ENCODE measurements around the gene CREB1. TPM values are rescaled to one million over a fixed set of nuclear protein-coding genes. Genes with fewer than 3 reads are reported as not detected.
A peak's percentile ranks its signal among the peaks of the same experiment; 100 is the strongest.

Gene CREB1
- total and polyA plus RNA-seq, 9 of the 15 experiments (the other 6 are each of a cell fraction or from before 2014, with no cell fraction given), result 8.9 to 51.3 (median 19.5) TPM

DNA sequence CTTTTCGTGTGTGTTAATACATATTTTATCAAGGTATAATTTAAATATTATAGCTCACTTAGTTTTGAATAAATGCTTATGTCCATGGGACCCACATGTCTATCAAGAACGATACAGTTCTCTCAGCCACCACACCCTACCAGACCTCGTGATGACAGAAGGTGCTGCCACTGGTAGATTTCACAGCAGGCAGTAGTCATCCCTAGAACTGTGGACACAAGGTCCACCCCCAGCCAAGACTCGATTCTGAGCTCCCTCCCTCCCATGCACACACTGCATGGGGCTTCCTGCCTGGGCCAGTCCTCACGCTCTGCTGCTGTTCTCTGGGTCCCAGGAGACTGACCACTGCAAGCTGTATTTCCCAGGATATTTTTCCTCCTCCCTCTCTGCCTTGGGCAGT, 26.5 kb upstream of the CREB1 start (continued):
- TF ChIP-seq, protein P1, sequence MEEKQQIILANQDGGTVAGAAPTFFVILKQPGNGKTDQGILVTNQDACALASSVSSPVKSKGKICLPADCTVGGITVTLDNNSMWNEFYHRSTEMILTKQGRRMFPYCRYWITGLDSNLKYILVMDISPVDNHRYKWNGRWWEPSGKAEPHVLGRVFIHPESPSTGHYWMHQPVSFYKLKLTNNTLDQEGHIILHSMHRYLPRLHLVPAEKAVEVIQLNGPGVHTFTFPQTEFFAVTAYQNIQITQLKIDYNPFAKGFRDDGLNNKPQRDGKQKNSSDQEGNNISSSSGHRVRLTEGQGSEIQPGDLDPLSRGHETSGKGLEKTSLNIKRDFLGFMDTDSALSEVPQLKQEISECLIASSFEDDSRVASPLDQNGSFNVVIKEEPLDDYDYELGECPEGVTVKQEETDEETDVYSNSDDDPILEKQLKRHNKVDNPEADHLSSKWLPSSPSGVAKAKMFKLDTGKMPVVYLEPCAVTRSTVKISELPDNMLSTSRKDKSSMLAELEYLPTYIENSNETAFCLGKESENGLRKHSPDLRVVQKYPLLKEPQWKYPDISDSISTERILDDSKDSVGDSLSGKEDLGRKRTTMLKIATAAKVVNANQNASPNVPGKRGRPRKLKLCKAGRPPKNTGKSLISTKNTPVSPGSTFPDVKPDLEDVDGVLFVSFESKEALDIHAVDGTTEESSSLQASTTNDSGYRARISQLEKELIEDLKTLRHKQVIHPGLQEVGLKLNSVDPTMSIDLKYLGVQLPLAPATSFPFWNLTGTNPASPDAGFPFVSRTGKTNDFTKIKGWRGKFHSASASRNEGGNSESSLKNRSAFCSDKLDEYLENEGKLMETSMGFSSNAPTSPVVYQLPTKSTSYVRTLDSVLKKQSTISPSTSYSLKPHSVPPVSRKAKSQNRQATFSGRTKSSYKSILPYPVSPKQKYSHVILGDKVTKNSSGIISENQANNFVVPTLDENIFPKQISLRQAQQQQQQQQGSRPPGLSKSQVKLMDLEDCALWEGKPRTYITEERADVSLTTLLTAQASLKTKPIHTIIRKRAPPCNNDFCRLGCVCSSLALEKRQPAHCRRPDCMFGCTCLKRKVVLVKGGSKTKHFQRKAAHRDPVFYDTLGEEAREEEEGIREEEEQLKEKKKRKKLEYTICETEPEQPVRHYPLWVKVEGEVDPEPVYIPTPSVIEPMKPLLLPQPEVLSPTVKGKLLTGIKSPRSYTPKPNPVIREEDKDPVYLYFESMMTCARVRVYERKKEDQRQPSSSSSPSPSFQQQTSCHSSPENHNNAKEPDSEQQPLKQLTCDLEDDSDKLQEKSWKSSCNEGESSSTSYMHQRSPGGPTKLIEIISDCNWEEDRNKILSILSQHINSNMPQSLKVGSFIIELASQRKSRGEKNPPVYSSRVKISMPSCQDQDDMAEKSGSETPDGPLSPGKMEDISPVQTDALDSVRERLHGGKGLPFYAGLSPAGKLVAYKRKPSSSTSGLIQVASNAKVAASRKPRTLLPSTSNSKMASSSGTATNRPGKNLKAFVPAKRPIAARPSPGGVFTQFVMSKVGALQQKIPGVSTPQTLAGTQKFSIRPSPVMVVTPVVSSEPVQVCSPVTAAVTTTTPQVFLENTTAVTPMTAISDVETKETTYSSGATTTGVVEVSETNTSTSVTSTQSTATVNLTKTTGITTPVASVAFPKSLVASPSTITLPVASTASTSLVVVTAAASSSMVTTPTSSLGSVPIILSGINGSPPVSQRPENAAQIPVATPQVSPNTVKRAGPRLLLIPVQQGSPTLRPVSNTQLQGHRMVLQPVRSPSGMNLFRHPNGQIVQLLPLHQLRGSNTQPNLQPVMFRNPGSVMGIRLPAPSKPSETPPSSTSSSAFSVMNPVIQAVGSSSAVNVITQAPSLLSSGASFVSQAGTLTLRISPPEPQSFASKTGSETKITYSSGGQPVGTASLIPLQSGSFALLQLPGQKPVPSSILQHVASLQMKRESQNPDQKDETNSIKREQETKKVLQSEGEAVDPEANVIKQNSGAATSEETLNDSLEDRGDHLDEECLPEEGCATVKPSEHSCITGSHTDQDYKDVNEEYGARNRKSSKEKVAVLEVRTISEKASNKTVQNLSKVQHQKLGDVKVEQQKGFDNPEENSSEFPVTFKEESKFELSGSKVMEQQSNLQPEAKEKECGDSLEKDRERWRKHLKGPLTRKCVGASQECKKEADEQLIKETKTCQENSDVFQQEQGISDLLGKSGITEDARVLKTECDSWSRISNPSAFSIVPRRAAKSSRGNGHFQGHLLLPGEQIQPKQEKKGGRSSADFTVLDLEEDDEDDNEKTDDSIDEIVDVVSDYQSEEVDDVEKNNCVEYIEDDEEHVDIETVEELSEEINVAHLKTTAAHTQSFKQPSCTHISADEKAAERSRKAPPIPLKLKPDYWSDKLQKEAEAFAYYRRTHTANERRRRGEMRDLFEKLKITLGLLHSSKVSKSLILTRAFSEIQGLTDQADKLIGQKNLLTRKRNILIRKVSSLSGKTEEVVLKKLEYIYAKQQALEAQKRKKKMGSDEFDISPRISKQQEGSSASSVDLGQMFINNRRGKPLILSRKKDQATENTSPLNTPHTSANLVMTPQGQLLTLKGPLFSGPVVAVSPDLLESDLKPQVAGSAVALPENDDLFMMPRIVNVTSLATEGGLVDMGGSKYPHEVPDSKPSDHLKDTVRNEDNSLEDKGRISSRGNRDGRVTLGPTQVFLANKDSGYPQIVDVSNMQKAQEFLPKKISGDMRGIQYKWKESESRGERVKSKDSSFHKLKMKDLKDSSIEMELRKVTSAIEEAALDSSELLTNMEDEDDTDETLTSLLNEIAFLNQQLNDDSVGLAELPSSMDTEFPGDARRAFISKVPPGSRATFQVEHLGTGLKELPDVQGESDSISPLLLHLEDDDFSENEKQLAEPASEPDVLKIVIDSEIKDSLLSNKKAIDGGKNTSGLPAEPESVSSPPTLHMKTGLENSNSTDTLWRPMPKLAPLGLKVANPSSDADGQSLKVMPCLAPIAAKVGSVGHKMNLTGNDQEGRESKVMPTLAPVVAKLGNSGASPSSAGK (IDR thresholded peaks at IDR 0.05), result peak; percentile 76
- TF ChIP-seq, protein P2, sequence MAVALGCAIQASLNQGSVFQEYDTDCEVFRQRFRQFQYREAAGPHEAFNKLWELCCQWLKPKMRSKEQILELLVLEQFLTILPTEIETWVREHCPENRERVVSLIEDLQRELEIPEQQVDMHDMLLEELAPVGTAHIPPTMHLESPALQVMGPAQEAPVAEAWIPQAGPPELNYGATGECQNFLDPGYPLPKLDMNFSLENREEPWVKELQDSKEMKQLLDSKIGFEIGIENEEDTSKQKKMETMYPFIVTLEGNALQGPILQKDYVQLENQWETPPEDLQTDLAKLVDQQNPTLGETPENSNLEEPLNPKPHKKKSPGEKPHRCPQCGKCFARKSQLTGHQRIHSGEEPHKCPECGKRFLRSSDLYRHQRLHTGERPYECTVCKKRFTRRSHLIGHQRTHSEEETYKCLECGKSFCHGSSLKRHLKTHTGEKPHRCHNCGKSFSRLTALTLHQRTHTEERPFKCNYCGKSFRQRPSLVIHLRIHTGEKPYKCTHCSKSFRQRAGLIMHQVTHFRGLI (CRISPR knock-in tag; IDR thresholded peaks at IDR 0.05), result no peak
- TF ChIP-seq, protein P3, sequence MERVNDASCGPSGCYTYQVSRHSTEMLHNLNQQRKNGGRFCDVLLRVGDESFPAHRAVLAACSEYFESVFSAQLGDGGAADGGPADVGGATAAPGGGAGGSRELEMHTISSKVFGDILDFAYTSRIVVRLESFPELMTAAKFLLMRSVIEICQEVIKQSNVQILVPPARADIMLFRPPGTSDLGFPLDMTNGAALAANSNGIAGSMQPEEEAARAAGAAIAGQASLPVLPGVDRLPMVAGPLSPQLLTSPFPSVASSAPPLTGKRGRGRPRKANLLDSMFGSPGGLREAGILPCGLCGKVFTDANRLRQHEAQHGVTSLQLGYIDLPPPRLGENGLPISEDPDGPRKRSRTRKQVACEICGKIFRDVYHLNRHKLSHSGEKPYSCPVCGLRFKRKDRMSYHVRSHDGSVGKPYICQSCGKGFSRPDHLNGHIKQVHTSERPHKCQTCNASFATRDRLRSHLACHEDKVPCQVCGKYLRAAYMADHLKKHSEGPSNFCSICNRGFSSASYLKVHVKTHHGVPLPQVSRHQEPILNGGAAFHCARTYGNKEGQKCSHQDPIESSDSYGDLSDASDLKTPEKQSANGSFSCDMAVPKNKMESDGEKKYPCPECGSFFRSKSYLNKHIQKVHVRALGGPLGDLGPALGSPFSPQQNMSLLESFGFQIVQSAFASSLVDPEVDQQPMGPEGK (CRISPR knock-in tag; IDR thresholded peaks at IDR 0.05; ENCODE audit: borderline replicate concordance), result no peak
- TF ChIP-seq ZSCAN29 (IDR thresholded peaks at IDR 0.05) (no peak), ZC3H8 (IDR thresholded peaks at IDR 0.05) (no peak), TAF9B (IDR thresholded peaks at IDR 0.05; ENCODE audit: partially characterized antibody) (no peak), SAP30 (IDR thresholded peaks at IDR 0.05; ENCODE audit: borderline replicate concordance, insufficient read depth, low read depth, low read length, poor library complexity, severe bottlenecking) (no peak)
- TF ChIP-seq, protein P4, sequence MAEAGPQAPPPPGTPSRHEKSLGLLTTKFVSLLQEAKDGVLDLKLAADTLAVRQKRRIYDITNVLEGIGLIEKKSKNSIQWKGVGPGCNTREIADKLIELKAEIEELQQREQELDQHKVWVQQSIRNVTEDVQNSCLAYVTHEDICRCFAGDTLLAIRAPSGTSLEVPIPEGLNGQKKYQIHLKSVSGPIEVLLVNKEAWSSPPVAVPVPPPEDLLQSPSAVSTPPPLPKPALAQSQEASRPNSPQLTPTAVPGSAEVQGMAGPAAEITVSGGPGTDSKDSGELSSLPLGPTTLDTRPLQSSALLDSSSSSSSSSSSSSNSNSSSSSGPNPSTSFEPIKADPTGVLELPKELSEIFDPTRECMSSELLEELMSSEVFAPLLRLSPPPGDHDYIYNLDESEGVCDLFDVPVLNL (CRISPR knock-in tag; IDR thresholded peaks at IDR 0.05; ENCODE audit: low read depth), result no peak
- TF ChIP-seq, protein P5, sequence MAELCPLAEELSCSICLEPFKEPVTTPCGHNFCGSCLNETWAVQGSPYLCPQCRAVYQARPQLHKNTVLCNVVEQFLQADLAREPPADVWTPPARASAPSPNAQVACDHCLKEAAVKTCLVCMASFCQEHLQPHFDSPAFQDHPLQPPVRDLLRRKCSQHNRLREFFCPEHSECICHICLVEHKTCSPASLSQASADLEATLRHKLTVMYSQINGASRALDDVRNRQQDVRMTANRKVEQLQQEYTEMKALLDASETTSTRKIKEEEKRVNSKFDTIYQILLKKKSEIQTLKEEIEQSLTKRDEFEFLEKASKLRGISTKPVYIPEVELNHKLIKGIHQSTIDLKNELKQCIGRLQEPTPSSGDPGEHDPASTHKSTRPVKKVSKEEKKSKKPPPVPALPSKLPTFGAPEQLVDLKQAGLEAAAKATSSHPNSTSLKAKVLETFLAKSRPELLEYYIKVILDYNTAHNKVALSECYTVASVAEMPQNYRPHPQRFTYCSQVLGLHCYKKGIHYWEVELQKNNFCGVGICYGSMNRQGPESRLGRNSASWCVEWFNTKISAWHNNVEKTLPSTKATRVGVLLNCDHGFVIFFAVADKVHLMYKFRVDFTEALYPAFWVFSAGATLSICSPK (IDR thresholded peaks at IDR 0.05; ENCODE audit: borderline replicate concordance), result no peak

Data from K562 (cell line).